Mesenchymal stem cell (in vitro differentiated cells and primary cell): ENCODE data around the gene TIGD3.

Experiments
- DNase-seq: peaks from one replicate; pipeline ENCODE4 v3.0.0-alpha.2; 2013
- H2AFZ ChIP-seq: one replicate; pipeline ENCODE4 v1.6.1; 2013; ENCODE audit warnings: low read depth, mild to moderate bottlenecking, control low read depth, inconsistent platforms, low read length, moderate library complexity
- H2AK5ac ChIP-seq: 2 replicates; pipeline ENCODE4 v1.6.1; 2013; ENCODE audit warnings: low read length, moderate library complexity, mild to moderate bottlenecking, inconsistent platforms; ENCODE audit not compliant: severe bottlenecking
- H2BK120ac ChIP-seq: one replicate; pipeline ENCODE4 v1.6.1; 2013; ENCODE audit warnings: low read depth, mild to moderate bottlenecking, inconsistent platforms, low read length, moderate library complexity
- H2BK12ac ChIP-seq, 2 experiments: one replicate each; pipeline ENCODE4 v1.6.1; 2013; ENCODE audit warnings: inconsistent platforms in 2 of 2, low read length in 2 of 2, mild to moderate bottlenecking in 2 of 2, moderate library complexity in 2 of 2, control low read depth in 1 of 2
- H2BK15ac ChIP-seq: one replicate; pipeline ENCODE4 v1.6.1; 2013; ENCODE audit warnings: mild to moderate bottlenecking, low read depth, inconsistent platforms; ENCODE audit not compliant: poor library complexity, severe bottlenecking
- H2BK5ac ChIP-seq: 2 replicates; pipeline ENCODE4 v1.6.1; 2013; ENCODE audit warnings: low read depth, mild to moderate bottlenecking, low read length, control low read depth, inconsistent platforms; ENCODE audit not compliant: poor library complexity, severe bottlenecking
- H3K14ac ChIP-seq, 2 experiments: one replicate each; pipeline ENCODE4 v1.6.1; 2013; ENCODE audit warnings: inconsistent platforms in 2 of 2, low read length in 2 of 2, control low read depth in 1 of 2, mild to moderate bottlenecking in 1 of 2, moderate library complexity in 1 of 2
- H3K18ac ChIP-seq, 2 experiments: one replicate each; pipeline ENCODE4 v1.6.1; 2013; ENCODE audit warnings: inconsistent platforms in 2 of 2, low read length in 2 of 2, control low read depth in 1 of 2, low read depth in 1 of 2, mild to moderate bottlenecking in 1 of 2
- H3K23ac ChIP-seq, 2 experiments: one replicate each; pipeline ENCODE4 v1.6.1; 2013; ENCODE audit warnings: inconsistent platforms in 2 of 2, low read length in 2 of 2, mild to moderate bottlenecking in 2 of 2, moderate library complexity in 2 of 2, control low read depth in 1 of 2
- H3K27ac ChIP-seq: 2 replicates; pipeline ENCODE4 v1.5.1; 2013; ENCODE audit warnings: mild to moderate bottlenecking, moderate library complexity, low read length, control low read depth, inconsistent platforms; ENCODE audit not compliant: poor library complexity, severe bottlenecking
- H3K27me3 ChIP-seq, 2 experiments: 2 replicates each; pipeline versions ENCODE4 v1.6.1 to v1.7.0; 2013; ENCODE audit warnings: low read length in 2 of 2, mild to moderate bottlenecking in 2 of 2, moderate library complexity in 2 of 2, control low read depth in 1 of 2, inconsistent platforms in 1 of 2; ENCODE audit not compliant: control insufficient read depth in 1 of 2, insufficient read depth in 1 of 2
- H3K36me3 ChIP-seq, 2 experiments: 2 replicates each; pipeline versions ENCODE4 v1.6.1 to v1.7.0; 2013; ENCODE audit warnings: low read length in 2 of 2, control low read depth in 1 of 2, inconsistent platforms in 1 of 2, low read depth in 1 of 2, mild to moderate bottlenecking in 1 of 2; ENCODE audit not compliant: insufficient read depth in 2 of 2, control insufficient read depth in 1 of 2
- H3K4ac ChIP-seq, 2 experiments: one replicate each; pipeline ENCODE4 v1.6.1; 2013; ENCODE audit warnings: inconsistent platforms in 2 of 2, low read length in 2 of 2, mild to moderate bottlenecking in 2 of 2, moderate library complexity in 2 of 2, control low read depth in 1 of 2, low read depth in 1 of 2
- H3K4me1 ChIP-seq: 2 replicates; pipeline ENCODE4 v1.6.1; 2013; ENCODE audit warnings: low read depth, low read length, control low read depth; ENCODE audit not compliant: control insufficient read depth, insufficient read depth
- H3K4me2 ChIP-seq: 2 replicates; pipeline ENCODE4 v1.6.1; 2013; ENCODE audit warnings: low read length, mild to moderate bottlenecking, inconsistent platforms; ENCODE audit not compliant: poor library complexity, severe bottlenecking
- H3K4me3 ChIP-seq, 2 experiments: 2 replicates each; pipeline versions ENCODE4 v1.5.1 to v1.7.0; 2013; ENCODE audit warnings: low read length in 2 of 2, mild to moderate bottlenecking in 2 of 2, control low read depth in 1 of 2, low read depth in 1 of 2; ENCODE audit not compliant: insufficient read depth in 1 of 2
- H3K79me1 ChIP-seq: replicated peaks from 2 replicates; pipeline ENCODE4 v1.6.1; 2013; ENCODE audit warnings: mild to moderate bottlenecking, control low read depth, low read length, inconsistent platforms; ENCODE audit not compliant: poor library complexity, severe bottlenecking
- H3K9ac ChIP-seq: 2 replicates; pipeline ENCODE4 v1.7.0; 2013; ENCODE audit warnings: mild to moderate bottlenecking, low read length, moderate library complexity
- H3K9me3 ChIP-seq: 2 replicates; pipeline ENCODE4 v1.7.0; 2013; ENCODE audit warnings: mild to moderate bottlenecking, low read length; ENCODE audit not compliant: control insufficient read depth
- H4K8ac ChIP-seq: one replicate; pipeline ENCODE4 v1.6.1; 2013; ENCODE audit warnings: inconsistent platforms, mild to moderate bottlenecking, low read length, moderate library complexity
- H4K91ac ChIP-seq: one replicate; pipeline ENCODE4 v1.6.1; 2013; ENCODE audit warnings: mild to moderate bottlenecking, low read length, inconsistent platforms
- WGBS: methylation state at CpG from one replicate; pipeline ENCODE4 v1.1.7; 2013; ENCODE audit warnings: mixed read lengths; 5-methylcytosine and 5-hydroxymethylcytosine counted together

Gene TIGD3

GRCh38 chr11:65341856-65342255, 12.7 kb upstream of the TIGD3 start:
- Histone ChIP-seq H3K4ac (no peak overlapping the region), H2BK120ac (no peak overlapping the region), H3K9me3 (no peaks in the 10 kb centered on the region), H3K18ac (no peak overlapping the region), H2BK5ac (no peak overlapping the region), H3K9ac (peak overlapping the region; percentile 13), H4K8ac (no peak overlapping the region), H3K79me1 (peaks cover 28% of the 10 kb centered on the region), H3K4me1 (no peaks in the 10 kb centered on the region), H4K91ac (no peak overlapping the region), H3K4me2 (no peak overlapping the region), H2BK15ac (no peak overlapping the region), H2AFZ (no peak overlapping the region), H3K36me3 (peaks cover 67 to 80% of the 10 kb centered on the region in 2 experiments), H3K27ac (no peak overlapping the region), H3K14ac (no peak overlapping the region), H2AK5ac (no peak overlapping the region), H2BK12ac (no peak overlapping the region), H3K23ac (no peak overlapping the region), H3K4me3 (no peak overlapping the region), H3K27me3 (no peaks in the 10 kb centered on the region)
- 90% methylated on average over 3 of the region's 3 CpGs for WGBS
- DNase-seq = no peak

GRCh38 chr11:65351511-65351910, 3.0 kb upstream of the TIGD3 start:
- H2AK5ac ChIP-seq = no peak overlapping the region

GRCh38 chr11:65352783-65353182, 1.8 kb upstream of the TIGD3 start:
- Histone ChIP-seq H3K4me3 (no peak overlapping the region), H3K4me1 (peaks cover 16% of the 10 kb centered on the region)
- WGBS = no CpG with 5 or more reads among the region's 3 CpGs

More at GRCh38 chr11:65351511-65351910, 3.0 kb upstream of the TIGD3 start:
- Histone ChIP-seq H3K4ac (no peak overlapping the region), H3K23ac (no peak overlapping the region), H3K27me3 (peaks cover 6 to 14% of the 10 kb centered on the region in 2 experiments), H3K9me3 (no peaks in the 10 kb centered on the region), H2BK15ac (no peak overlapping the region), H3K79me1 (peaks cover 10% of the 10 kb centered on the region), H2BK5ac (no peak overlapping the region), H2AFZ (no peak overlapping the region), H3K4me1 (peaks cover 16% of the 10 kb centered on the region), H3K18ac (no peak overlapping the region), H2BK120ac (no peak overlapping the region), H3K36me3 (peaks cover 55 to 68% of the 10 kb centered on the region in 2 experiments), H3K9ac (no peak overlapping the region), H4K8ac (no peak overlapping the region), H2BK12ac (no peak overlapping the region), H4K91ac (no peak overlapping the region), H3K27ac (no peak overlapping the region), H3K4me3 (no peak overlapping the region), H3K14ac (no peak overlapping the region), H3K4me2 (no peak overlapping the region)
- WGBS = 95% methylated on average over 2 of the region's 2 CpGs
- no peak for DNase-seq

GRCh38 chr11:65353376-65353775, 1.2 kb upstream of the TIGD3 start:
- no peak for DNase-seq
- no peak overlapping the region for H2BK15ac ChIP-seq
- no peak overlapping the region for H2AFZ ChIP-seq
- H4K8ac ChIP-seq = no peak overlapping the region
- H4K91ac ChIP-seq = no peak overlapping the region
- peak overlapping the region in 1 of 2 experiments; percentile 75 for H3K4me3 ChIP-seq
- H3K14ac ChIP-seq = no peak overlapping the region
- H3K4me1 ChIP-seq = peaks cover 16% of the 10 kb centered on the region
- no peak overlapping the region for H2BK120ac ChIP-seq
- H3K4ac ChIP-seq = no peak overlapping the region
- no peak overlapping the region for H2BK12ac ChIP-seq
- H3K9me3 ChIP-seq = no peaks in the 10 kb centered on the region
- no peak overlapping the region for H3K27ac ChIP-seq
- H3K23ac ChIP-seq = no peak overlapping the region
- H3K27me3 ChIP-seq = peaks cover 18 to 25% of the 10 kb centered on the region in 2 experiments
- H3K4me2 ChIP-seq = no peak overlapping the region
- H2AK5ac ChIP-seq = no peak overlapping the region
- H3K9ac ChIP-seq = peak overlapping the region; percentile 59
- peaks cover 6% of the 10 kb centered on the region for H3K79me1 ChIP-seq
- WGBS = 95% methylated on average over 7 of the region's 7 CpGs
- no peak overlapping the region for H2BK5ac ChIP-seq
- no peak overlapping the region for H3K18ac ChIP-seq
- H3K36me3 ChIP-seq = peaks cover 40 to 50% of the 10 kb centered on the region in 2 experiments

More at GRCh38 chr11:65352783-65353182, 1.8 kb upstream of the TIGD3 start:
- Histone ChIP-seq H3K14ac (no peak overlapping the region), H3K27ac (no peak overlapping the region), H3K4ac (no peak overlapping the region), H2BK120ac (no peak overlapping the region), H4K8ac (peak overlapping the region; percentile 15), H4K91ac (peak overlapping the region; percentile 65), H3K23ac (no peak overlapping the region), H3K27me3 (peaks cover 18 to 22% of the 10 kb centered on the region in 2 experiments), H2AK5ac (no peak overlapping the region), H2BK5ac (no peak overlapping the region), H3K9me3 (no peaks in the 10 kb centered on the region), H3K36me3 (peaks cover 45 to 56% of the 10 kb centered on the region in 2 experiments), H2BK15ac (no peak overlapping the region), H2BK12ac (no peak overlapping the region), H3K4me2 (no peak overlapping the region), H3K79me1 (peaks cover 9% of the 10 kb centered on the region), H3K9ac (no peak overlapping the region), H3K18ac (no peak overlapping the region), H2AFZ (no peak overlapping the region)
- peak; percentile 44 for DNase-seq
